Embryonic facial prominence (tissue), 1 donor: ENCODE measurements around the gene DRD4.
"Not testable (repeated sequence)": the region's sequence is repeated elsewhere in the genome, so short reads cannot be mapped to it uniquely, and the experiment has no call there.

Experiments used
- DNase-seq: peaks from one replicate; pipeline ENCODE4 v3.0.0-alpha.2; 2016; ENCODE audit errors: extremely low spot score

Gene DRD4

DNA sequence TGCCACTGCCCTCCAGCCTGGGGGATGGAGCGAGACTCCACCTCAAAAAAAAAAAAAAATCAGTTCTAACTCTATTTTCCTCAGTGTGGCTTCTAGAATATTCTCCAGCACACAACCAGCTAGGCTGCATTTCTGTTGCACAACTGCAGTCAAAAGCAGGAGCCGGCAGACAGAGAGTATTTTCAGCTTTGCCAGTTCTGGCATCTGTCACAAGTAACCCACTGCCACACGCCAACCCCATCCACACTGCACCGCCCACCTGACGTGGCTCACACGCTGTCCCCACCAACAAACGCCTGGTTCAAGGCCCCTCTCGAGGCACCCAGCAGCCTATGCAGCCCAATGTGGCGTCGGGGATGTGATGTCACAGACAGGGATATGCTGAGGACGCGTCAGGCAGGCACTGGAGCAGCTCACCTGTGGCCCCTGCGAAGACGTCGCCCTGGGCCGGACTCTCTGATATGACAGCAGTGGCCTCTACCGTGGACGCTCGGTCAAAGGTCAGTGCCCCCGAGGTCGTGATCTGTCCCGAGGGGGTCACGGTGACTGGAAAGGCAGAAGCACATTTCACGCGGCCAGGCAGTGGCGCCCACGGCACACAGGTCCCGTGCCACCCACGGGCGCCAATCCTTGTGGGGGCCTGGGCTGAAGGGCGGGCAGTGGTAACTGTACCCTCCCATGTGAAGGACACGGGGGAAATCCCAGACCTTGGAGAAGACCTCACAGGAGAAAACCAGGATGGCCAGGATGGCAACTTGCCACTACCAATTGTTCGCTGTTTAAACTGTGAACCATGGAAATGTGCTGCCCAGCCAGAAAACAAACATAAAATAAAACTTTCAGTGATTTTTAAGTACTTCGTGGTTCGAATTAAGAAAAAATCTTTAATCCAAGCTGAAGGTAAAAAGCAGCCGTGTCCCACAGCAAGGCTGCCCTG is 42.5 kb downstream of the DRD4 start:
- no peak for DNase-seq

DNA sequence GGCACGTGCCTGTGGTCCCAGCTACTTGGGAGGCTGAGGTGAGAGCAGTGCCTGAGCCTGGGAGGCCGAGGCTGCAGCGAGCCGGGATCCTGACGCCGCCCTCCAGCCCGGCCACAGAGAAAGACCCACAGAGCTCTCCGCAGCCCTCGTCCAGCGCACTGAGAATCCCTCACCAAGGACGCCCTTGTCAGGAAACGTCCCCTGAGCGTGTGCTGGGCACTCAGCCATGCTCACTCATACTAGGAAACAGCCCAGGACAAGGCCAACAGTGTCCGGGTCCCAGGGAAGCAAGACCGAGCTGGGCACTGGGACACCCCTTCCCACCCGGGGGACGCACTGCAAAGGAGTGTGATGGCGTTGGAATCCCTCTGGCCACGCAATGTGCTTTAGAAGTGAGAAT is 43.4 kb downstream of the DRD4 start:
- DNase-seq = no peak

DNA sequence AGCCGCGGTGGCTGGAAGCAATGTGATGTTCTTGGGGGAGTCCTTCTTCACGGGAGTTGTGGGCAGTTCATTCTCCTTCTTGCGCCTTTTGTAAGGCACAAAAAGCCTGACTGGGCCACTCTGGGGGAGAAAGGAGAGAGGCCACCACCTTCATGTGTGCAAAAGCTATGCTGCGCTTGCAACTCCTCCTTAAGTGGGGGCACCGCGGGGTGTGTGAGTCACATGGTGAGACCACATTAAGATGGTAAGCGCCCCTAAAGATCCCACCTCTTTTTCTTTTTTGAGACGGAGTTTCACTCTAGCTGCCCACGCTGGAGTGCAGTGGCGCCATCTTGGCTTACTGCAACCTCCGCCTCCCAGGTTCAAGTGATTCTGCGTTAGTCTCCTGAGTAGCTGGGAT is 43.9 kb downstream of the DRD4 start:
- DNase-seq = no peak

DNA sequence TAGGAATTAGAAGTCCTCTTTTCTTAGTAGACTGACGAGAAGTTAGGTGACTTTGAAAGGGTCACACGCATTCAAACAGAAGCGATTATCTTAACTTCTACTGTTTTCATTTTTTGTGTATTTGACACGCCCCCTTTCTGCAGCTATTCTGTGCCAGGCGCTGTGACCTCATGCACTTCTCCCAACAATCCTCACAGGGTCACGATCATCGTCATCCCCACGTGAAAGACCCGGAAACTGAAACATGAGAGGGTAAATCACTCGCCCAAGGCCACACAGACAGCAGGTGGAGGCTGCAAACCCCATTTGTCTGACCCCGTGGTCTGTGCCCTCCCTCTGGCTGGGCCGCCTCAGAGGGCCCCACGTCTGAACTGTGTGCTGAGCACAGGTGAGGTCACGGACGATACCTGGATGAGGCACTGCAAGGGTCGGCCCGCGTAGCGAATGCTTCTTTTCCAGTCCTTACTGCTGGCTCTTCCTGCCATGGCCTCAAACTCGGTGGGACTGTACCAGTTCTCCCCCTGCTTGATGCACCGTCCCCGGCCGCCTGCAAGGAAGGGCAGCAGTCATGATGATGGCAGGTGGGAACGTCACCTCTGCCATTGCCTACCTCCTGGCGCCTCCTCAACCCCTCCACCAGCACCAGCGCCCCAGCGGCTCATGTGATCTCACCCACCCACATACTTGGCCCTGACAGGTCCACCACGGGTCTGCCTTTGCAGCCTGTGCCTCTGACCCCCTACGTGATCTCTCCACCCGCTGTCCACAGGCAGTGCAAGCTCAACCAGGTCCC is 49.6 kb downstream of the DRD4 start:
- DNase-seq = no peak

- DNase-seq = no peak
Measured at GRCh38 chr11:687751-688150, 50.7 kb downstream of the DRD4 start.

DNA sequence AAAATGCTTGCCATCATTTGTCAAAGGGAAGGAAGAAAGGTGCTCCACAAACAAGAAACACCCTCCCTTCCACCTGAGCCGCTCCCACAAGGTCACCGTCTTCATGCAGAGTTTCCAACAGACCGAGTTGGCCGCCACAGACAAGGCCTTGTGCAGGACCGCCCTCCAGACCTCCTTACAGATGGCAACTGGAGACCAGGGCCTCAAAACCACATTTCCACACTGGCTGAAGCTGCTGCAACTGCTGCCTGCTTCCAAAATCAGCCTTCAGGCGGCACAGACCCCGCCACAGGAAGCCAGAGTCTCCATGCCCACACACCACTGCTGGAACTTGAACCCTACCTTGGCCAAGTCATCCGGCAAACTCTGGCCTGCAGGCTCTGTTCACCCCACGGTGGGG is 51.6 kb downstream of the DRD4 start:
- no peak for DNase-seq

DNA sequence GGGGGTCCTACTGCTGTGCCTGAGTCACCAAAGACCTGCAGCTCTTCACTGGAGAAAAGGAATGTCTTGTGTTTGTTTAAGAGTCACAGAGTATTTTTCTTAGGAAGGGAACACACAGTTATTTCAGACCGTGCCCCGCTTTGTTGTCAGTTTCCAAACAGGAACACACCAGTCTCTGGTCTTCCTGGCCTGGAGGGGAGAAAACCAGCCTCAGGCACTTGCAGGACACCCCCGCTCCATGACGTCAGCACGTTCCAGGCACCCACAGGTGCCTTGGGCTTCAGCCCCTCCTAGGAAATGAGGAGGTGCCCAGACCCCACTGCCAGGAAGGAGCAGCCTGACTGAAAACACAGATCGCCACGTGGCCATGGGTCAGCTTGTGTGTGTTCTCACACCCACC is 52.6 kb downstream of the DRD4 start:
- no peak for DNase-seq

DNA sequence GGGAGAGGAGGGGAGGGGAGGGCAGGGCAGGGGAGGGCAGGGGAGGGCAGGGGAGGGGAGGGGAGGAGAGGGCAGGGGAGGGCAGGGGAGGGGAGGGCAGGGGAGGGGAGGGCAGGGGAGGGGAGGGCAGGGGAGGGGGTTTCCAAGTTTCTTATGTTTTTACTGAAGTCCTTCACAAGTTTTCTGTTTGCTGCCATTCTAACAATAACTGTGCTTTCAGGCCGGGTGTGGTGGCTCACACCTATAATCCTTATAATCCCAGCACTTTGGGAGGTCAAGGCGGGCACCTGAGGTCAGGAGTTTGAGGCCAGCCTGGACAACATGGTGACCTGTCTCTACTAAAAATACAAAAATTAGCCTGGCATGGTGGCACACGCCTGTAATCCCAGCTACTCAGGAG is 53.2 kb downstream of the DRD4 start:
- DNase-seq = not testable (repeated sequence)
